ENCODE results near the gene IMPDH1. TPM values are rescaled to one million over a fixed set of nuclear protein-coding genes. Genes with fewer than 3 reads are reported as not detected.
A peak's percentile ranks its signal among the peaks of the same experiment; 100 is the strongest.

The IMPDH1 gene
- total RNA-seq, 5 donors from 2014 or later (not counting 1 experiment from before 2014, with no cell fraction given) = 39.9 to 73.3 (median 65.6) TPM

DNA sequence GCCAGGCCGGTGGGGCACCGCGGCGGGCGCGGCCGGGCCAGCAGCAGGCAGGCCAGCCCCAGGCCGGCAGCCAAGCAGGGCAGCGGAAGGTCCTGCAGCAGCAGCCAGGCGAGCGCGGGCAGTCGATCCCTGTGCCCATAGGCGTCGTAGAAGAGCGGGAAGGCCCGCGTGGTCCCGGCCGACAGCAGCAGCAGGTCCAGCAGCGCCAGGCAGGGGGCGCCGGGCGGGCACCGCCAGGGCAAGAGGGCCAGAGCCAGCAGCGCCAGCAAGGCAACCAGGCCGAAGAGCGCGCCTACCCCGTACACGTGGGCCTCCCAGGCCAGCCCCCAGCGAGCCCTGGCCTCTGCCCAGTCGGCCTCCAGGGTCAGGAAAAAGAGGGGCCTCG is 57.6 kb downstream of the IMPDH1 start:
- WGBS (ENCODE audit: insufficient coverage) = 16% methylated on average over 33 of the region's 34 CpGs
- Mint-ChIP-seq H3K36me3 (no peaks in the 10 kb centered on the region), H3K4me1 (peaks cover 3 to 14% (median 6%) of the 10 kb centered on the region in 3 donors), H3K27ac (no peak overlapping the region), H3K9me3 (no peaks in the 10 kb centered on the region), H3K27me3 (peaks cover 34 to 40% of the 10 kb centered on the region in 2 donors), H3K4me3 (peak overlapping the region in 1 of 3 donors; percentile 75)
- peaks cover 0 to 10% of the 10 kb centered on the region in 2 experiments for H3K4me1 ChIP-seq (ENCODE audit: control insufficient read depth in 1 of 2, extremely low read depth in 1 of 2, insufficient read depth in 2 of 2, low read length in 2 of 2)
- POLR2A ChIA-PET = no interaction called here
- H3K36me3 ChIP-seq (ENCODE audit: control insufficient read depth in 2 of 2, extremely low read depth in 1 of 2, insufficient read depth in 1 of 2, low read length in 1 of 2) = no peaks in the 10 kb centered on the region
- DNase-seq (peak in 11 of 35 experiments; percentile 5 to 41 (median 22)), ATAC-seq (replicated peaks in 1 of 4) (peak; percentile 36 to 60 (median 45))
- no peak overlapping the region for H3K27ac ChIP-seq (ENCODE audit: low read length)
- peaks cover 3 to 36% of the 10 kb centered on the region in 2 experiments for H3K27me3 ChIP-seq (replicated peaks in 1 of 2; ENCODE audit: control insufficient read depth in 2 of 2, extremely low read depth in 1 of 2, insufficient read depth in 2 of 2, low read length in 1 of 2)
- CTCF ChIA-PET = no interaction called here
- no peaks in the 10 kb centered on the region for H3K9me3 ChIP-seq
- H3K4me3 ChIP-seq (ENCODE audit: control insufficient read depth in 1 of 2, extremely low read depth in 1 of 2, low read length in 1 of 2) = peak overlapping the region in 1 of 2 donors; percentile 5

DNA sequence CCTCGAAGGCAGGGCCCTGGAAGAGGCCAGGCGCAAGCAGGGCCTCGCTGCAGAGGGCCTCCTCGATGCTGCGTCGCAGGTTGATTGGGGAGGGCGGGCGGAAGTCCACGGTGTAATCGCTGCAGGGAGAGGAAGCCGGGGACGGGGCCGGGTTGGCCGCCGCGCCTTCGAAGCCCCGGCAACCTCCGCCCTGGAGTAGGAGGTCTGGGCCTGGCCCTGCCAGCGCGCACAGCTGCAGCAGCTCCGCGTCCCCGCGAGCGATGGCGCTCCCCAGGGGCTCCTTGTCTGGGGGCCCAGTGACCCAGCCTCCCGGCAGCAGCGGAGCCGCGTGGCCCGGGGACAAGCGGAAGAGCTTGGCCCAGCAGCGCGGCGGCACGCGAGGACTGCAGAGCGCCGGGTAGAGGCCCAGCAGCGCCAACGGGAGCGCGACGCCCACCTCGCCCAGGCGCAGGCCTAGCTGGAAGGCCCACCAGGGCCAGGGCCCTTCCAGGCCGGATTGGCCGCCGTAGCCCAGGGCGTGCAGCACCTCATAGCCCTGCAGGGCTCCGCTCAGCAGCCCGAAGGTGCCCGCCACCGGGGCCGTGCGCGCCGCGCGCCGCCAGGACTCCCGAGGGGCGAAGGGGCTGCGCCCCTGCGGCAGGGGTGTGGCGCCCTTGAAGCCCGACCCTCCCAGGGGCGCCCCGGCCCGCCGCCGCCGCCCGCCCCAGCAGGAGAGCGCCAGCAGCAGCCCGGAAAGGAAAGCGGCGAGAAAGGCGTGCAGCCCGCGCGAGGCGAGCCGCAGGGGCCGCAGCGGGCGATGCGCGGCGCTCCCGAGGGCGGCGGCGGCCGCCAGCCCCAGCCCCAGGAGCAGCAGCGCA is 58.3 kb downstream of the IMPDH1 start:
- Mint-ChIP-seq H3K36me3 (no peaks in the 10 kb centered on the region), H3K4me1 (peaks cover 3 to 14% (median 6%) of the 10 kb centered on the region in 3 donors), H3K27ac (no peak overlapping the region), H3K4me3 (peak overlapping the region in 2 of 3 donors; percentile 39 to 61), H3K9me3 (no peaks in the 10 kb centered on the region), H3K27me3 (peaks cover 34 to 40% of the 10 kb centered on the region in 2 donors)
- H3K4me1 ChIP-seq (ENCODE audit: control insufficient read depth in 1 of 2, extremely low read depth in 1 of 2, insufficient read depth in 2 of 2, low read length in 2 of 2) = peaks cover 0 to 10% of the 10 kb centered on the region in 2 experiments
- WGBS (ENCODE audit: insufficient coverage) = 16% methylated on average over 96 of the region's 97 CpGs
- no peaks in the 10 kb centered on the region for H3K36me3 ChIP-seq (ENCODE audit: control insufficient read depth in 2 of 2, extremely low read depth in 1 of 2, insufficient read depth in 1 of 2, low read length in 1 of 2)
- H3K27me3 ChIP-seq (replicated peaks in 1 of 2; ENCODE audit: control insufficient read depth in 2 of 2, extremely low read depth in 1 of 2, insufficient read depth in 2 of 2, low read length in 1 of 2) = peaks cover 3 to 34% of the 10 kb centered on the region in 2 experiments
- no peak overlapping the region for H3K27ac ChIP-seq (ENCODE audit: low read length)
- ATAC-seq (replicated peaks in 1 of 4) (peak; percentile 53 to 68 (median 64)), DNase-seq (peak in 18 of 35 experiments; percentile 4 to 43 (median 12))
- peak overlapping the region in 1 of 2 donors; percentile 61 for H3K4me3 ChIP-seq (ENCODE audit: control insufficient read depth in 1 of 2, extremely low read depth in 1 of 2, low read length in 1 of 2)
- H3K9me3 ChIP-seq = no peaks in the 10 kb centered on the region
- ChIA-PET CTCF (interaction anchor here in 1 of 2 donors (0.9 kb wide), 1 partner anchor 36 kb away, joined by 3 read pairs; no protein-coding TSS in a partner anchor), POLR2A (no interaction called here)

DNA sequence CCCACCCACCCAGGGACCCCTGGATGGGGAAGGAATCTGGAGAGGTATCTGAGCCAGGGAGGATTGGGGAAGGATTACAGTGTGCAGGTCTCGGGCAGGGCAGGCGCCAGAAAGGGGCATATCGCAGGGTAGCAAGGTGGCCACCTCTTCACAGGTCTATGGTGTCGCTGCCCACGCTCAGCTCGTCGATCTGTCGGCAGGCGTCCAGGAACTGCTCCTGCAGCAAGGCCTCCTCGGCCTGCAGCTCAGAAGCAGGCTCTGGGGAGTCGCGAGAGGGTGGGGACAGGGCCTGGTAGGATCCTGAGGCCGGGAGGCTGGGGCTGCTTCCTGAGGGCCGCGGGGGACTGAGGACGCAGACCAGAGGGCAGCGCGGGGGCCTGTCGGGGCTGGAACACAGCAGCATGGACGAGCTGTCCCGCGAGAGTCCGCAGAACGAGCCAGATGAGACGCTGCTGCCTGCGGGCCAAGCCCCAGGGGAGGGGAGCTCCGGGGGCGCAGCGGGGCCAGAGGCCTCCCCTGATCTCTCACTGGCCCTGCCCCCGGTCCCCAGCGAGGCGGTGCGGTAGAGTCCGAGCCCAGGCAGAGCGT is 59.0 kb downstream of the IMPDH1 start:
- Histone ChIP-seq H3K27ac (ENCODE audit: low read length) (no peak overlapping the region), H3K36me3 (ENCODE audit: control insufficient read depth in 2 of 2, extremely low read depth in 1 of 2, insufficient read depth in 1 of 2, low read length in 1 of 2) (no peaks in the 10 kb centered on the region), H3K4me1 (ENCODE audit: control insufficient read depth in 1 of 2, extremely low read depth in 1 of 2, insufficient read depth in 2 of 2, low read length in 2 of 2) (peaks cover 0 to 10% of the 10 kb centered on the region in 2 experiments), H3K27me3 (replicated peaks in 1 of 2; ENCODE audit: control insufficient read depth in 2 of 2, extremely low read depth in 1 of 2, insufficient read depth in 2 of 2, low read length in 1 of 2) (peaks cover 3 to 34% of the 10 kb centered on the region in 2 experiments), H3K9me3 (no peaks in the 10 kb centered on the region), H3K4me3 (ENCODE audit: control insufficient read depth in 1 of 2, extremely low read depth in 1 of 2, low read length in 1 of 2) (peak overlapping the region in 1 of 2 donors; percentile 61)
- ATAC-seq (replicated peaks in 1 of 4) (no peak), DNase-seq (no peak)
- no peak overlapping the region for H3K27ac Mint-ChIP-seq
- H3K36me3 Mint-ChIP-seq = no peaks in the 10 kb centered on the region
- CTCF ChIA-PET = interaction anchor here in 1 of 2 donors (0.5 to 0.9 kb wide), 2 partner anchors 37 to 1441 kb away, joined by 3 read pairs; no protein-coding TSS in a partner anchor
- WGBS (ENCODE audit: insufficient coverage) = 84% methylated on average over 32 of the region's 35 CpGs
- H3K4me1 Mint-ChIP-seq = peaks cover 3 to 14% (median 6%) of the 10 kb centered on the region in 3 donors
- POLR2A ChIA-PET = no interaction called here
- H3K27me3 Mint-ChIP-seq = peaks cover 34 to 40% of the 10 kb centered on the region in 2 donors
- H3K9me3 Mint-ChIP-seq = no peaks in the 10 kb centered on the region
- H3K4me3 Mint-ChIP-seq = peak overlapping the region in 2 of 3 donors; percentile 39 to 61

DNA sequence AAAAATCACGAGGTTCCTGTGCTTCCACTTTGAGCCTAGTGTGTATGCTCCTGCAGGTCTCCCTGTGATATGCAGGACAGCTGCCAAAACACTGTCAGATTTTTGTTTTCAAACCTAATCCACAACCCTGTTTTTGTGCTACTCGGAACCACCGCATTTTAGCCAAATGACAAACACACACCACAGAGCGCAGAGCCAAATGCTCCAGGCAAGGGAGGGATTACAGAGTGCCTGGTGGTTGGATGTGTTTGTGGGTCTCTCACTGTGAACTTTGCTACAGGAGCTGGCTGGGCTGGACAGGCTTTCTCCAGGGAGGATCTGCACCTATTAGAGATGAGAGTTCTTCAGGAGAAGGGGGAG is 60.3 kb downstream of the IMPDH1 start:
- Mint-ChIP-seq H3K36me3 (no peaks in the 10 kb centered on the region), H3K9me3 (no peaks in the 10 kb centered on the region), H3K4me3 (peak overlapping the region in 1 of 3 donors; percentile 61), H3K4me1 (peaks cover 3 to 11% (median 6%) of the 10 kb centered on the region in 3 donors), H3K27ac (no peak overlapping the region), H3K27me3 (peaks cover 34 to 40% of the 10 kb centered on the region in 2 donors)
- ATAC-seq (replicated peaks in 1 of 4) (no peak), DNase-seq (no peak)
- no CpG with 5 or more reads among the region's 4 CpGs for WGBS (ENCODE audit: insufficient coverage)
- POLR2A ChIA-PET = no interaction called here
- peaks cover 0 to 34% of the 10 kb centered on the region in 2 experiments for H3K27me3 ChIP-seq (replicated peaks in 1 of 2; ENCODE audit: control insufficient read depth in 2 of 2, extremely low read depth in 1 of 2, insufficient read depth in 2 of 2, low read length in 1 of 2)
- H3K27ac ChIP-seq (ENCODE audit: low read length) = no peak overlapping the region
- H3K4me3 ChIP-seq (ENCODE audit: control insufficient read depth in 1 of 2, extremely low read depth in 1 of 2, low read length in 1 of 2) = no peak overlapping the region
- CTCF ChIA-PET = no interaction called here
- no peaks in the 10 kb centered on the region for H3K9me3 ChIP-seq
- H3K4me1 ChIP-seq (ENCODE audit: control insufficient read depth in 1 of 2, extremely low read depth in 1 of 2, insufficient read depth in 2 of 2, low read length in 2 of 2) = peaks cover 0 to 10% of the 10 kb centered on the region in 2 experiments
- H3K36me3 ChIP-seq (ENCODE audit: control insufficient read depth in 2 of 2, extremely low read depth in 1 of 2, insufficient read depth in 1 of 2, low read length in 1 of 2) = no peaks in the 10 kb centered on the region

DNA sequence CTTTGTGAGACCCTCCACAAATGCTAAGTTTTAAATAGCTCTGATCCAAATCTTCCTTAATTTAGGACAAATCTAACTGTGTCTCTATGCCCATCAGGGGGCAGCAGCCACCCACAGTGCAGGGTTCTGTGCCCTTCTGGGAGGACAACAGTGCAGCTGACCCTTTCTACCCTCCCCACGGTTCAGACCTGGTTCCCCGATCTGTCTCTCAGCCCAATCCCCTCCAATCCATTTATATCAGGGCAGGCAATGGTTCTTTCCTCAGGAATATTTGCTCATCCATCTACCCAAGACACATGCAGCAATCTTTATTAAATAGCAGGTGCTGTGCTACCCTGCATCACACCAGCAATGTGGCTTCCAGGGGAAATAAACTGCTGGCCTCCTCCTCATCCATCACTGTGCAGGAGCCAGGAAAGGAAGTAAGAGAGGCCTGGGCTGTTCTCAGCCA is 62.1 kb downstream of the IMPDH1 start:
- ChIA-PET CTCF (interaction anchor here (0.5 to 2.5 kb wide), 20 partner anchors 15 to 1475 kb away, joined by 3 to 47 read pairs (median 5); no protein-coding TSS in a partner anchor), POLR2A (interaction anchor here (0.5 to 0.6 kb wide), 2 partner anchors 21 to 471 kb away, joined by 3 read pairs; no protein-coding TSS in a partner anchor)
- H3K9me3 ChIP-seq = no peaks in the 10 kb centered on the region
- Mint-ChIP-seq H3K27me3 (peaks cover 20 to 26% of the 10 kb centered on the region in 2 donors), H3K9me3 (no peaks in the 10 kb centered on the region), H3K36me3 (no peaks in the 10 kb centered on the region), H3K4me3 (no peak overlapping the region), H3K4me1 (peaks cover 6 to 15% (median 11%) of the 10 kb centered on the region in 3 donors), H3K27ac (no peak overlapping the region)
- ATAC-seq (replicated peaks in 1 of 4) (no peak), DNase-seq (peak in 18 of 35 experiments; percentile 14 to 64 (median 30))
- H3K27ac ChIP-seq (ENCODE audit: low read length) = no peak overlapping the region
- peaks cover 0 to 25% of the 10 kb centered on the region in 2 experiments for H3K27me3 ChIP-seq (replicated peaks in 1 of 2; ENCODE audit: control insufficient read depth in 2 of 2, extremely low read depth in 1 of 2, insufficient read depth in 2 of 2, low read length in 1 of 2)
- H3K36me3 ChIP-seq (ENCODE audit: control insufficient read depth in 2 of 2, extremely low read depth in 1 of 2, insufficient read depth in 1 of 2, low read length in 1 of 2) = no peaks in the 10 kb centered on the region
- no peak overlapping the region for H3K4me3 ChIP-seq (ENCODE audit: control insufficient read depth in 1 of 2, extremely low read depth in 1 of 2, low read length in 1 of 2)
- H3K4me1 ChIP-seq (ENCODE audit: control insufficient read depth in 1 of 2, extremely low read depth in 1 of 2, insufficient read depth in 2 of 2, low read length in 2 of 2) = peaks cover 7 to 16% of the 10 kb centered on the region in 2 experiments
- WGBS (ENCODE audit: insufficient coverage) = 7% methylated on average over 2 of the region's 2 CpGs

DNA sequence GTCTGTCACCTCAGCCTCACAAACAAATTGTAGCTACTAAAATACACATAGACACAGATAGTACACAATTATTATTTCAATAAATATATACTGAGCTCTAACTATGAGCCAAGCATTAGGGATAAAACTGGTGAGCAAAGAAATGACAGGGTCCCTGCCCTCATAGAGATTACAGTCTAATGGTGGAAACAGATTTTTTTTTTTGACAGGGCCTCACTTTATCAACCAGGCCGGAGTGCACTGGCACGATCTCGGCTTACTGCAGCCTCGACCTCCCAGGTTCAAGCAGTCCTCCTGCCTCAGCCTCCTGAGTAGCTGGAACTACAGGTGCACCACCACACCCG is 65.4 kb downstream of the IMPDH1 start:
- H3K27me3 Mint-ChIP-seq = peaks cover 9 to 12% of the 10 kb centered on the region in 2 donors
- H3K4me1 ChIP-seq (ENCODE audit: control insufficient read depth in 1 of 2, extremely low read depth in 1 of 2, insufficient read depth in 2 of 2, low read length in 2 of 2) = peaks cover 13 to 17% of the 10 kb centered on the region in 2 experiments
- H3K4me3 ChIP-seq (ENCODE audit: control insufficient read depth in 1 of 2, extremely low read depth in 1 of 2, low read length in 1 of 2) = no peak overlapping the region
- peaks cover 0 to 4% of the 10 kb centered on the region in 2 donors for H3K36me3 ChIP-seq (ENCODE audit: control insufficient read depth in 2 of 2, extremely low read depth in 1 of 2, insufficient read depth in 1 of 2, low read length in 1 of 2)
- DNase-seq = no peak
- WGBS (ENCODE audit: insufficient coverage) = 100% methylated on average over 1 of the region's 5 CpGs
- H3K9me3 Mint-ChIP-seq = no peaks in the 10 kb centered on the region
- H3K36me3 Mint-ChIP-seq = peaks cover 8% of the 10 kb centered on the region
- peak overlapping the region in 2 of 3 donors; percentile 63 to 92 for H3K4me3 Mint-ChIP-seq
- peaks cover 0 to 5% of the 10 kb centered on the region in 2 experiments for H3K27me3 ChIP-seq (replicated peaks in 1 of 2; ENCODE audit: control insufficient read depth in 2 of 2, extremely low read depth in 1 of 2, insufficient read depth in 2 of 2, low read length in 1 of 2)
- ChIA-PET POLR2A (interaction anchor here in 1 of 2 donors (0.6 kb wide), 1 partner anchor 1711 kb away, joined by 6 read pairs; no protein-coding TSS in a partner anchor), CTCF (interaction anchor here (0.6 to 1.7 kb wide), 10 partner anchors 15 to 636 kb away, joined by 3 to 11 read pairs (median 4); no protein-coding TSS in a partner anchor)
- peak overlapping the region in 1 of 2 donors; percentile 48 for H3K27ac Mint-ChIP-seq
- no peak for ATAC-seq (replicated peaks in 1 of 4)
- H3K27ac ChIP-seq (ENCODE audit: low read length) = no peak overlapping the region
- peaks cover 22 to 32% (median 30%) of the 10 kb centered on the region in 3 donors for H3K4me1 Mint-ChIP-seq
- no peaks in the 10 kb centered on the region for H3K9me3 ChIP-seq
